SK-N-SH (cell line): ENCODE data around the gene CASZ1. TPM values are rescaled to one million over a fixed set of nuclear protein-coding genes. Genes with fewer than 3 reads are reported as not detected.

Experiments
- CTCF ChIA-PET: fragments of 300-600, 350-600 bp; formaldehyde crosslinking; extraction: SDS; loops from one replicate; lab custom pipeline; 2021; lab: Yijun Ruan, JAX
- POLR2A ChIA-PET: fragments of 350-600 bp; sonication (Branson Sonifier 250); formaldehyde crosslinking; extraction: SDS; loops from one replicate; lab custom pipeline; 2020; ENCODE audit warnings: antibody characterized with exemption, inconsistent platforms; lab: Yijun Ruan, JAX
- DNase-seq: peaks from one replicate; pipeline ENCODE4 v3.0.0; 2012
- H2AFZ ChIP-seq: fragments of 200-600 bp; sonication (generic); 2 replicates; pipeline ENCODE4 v1.8.1; 2016; ENCODE audit warnings: antibody characterized with exemption, mild to moderate bottlenecking, low read depth
- H3F3A ChIP-seq: fragments of 200-600 bp; sonication (generic); replicated peaks from 2 replicates; pipeline ENCODE3; 2016; ENCODE audit warnings: antibody characterized with exemption, mild to moderate bottlenecking; ENCODE audit not compliant: insufficient read depth
- H3K27ac ChIP-seq, 2 experiments: fragments of 200-500 bp in 1 of 2; fragments of 200-600 bp in 1 of 2; sonication (Bioruptor generic) in 1 of 2; sonication (generic), shearing (Covaris generic) in 1 of 2; 2 replicates each; pipeline versions ENCODE4 v1.5.1 to v1.6.1; 2014 to 2016; ENCODE audit warnings: low read depth in 2 of 2, inconsistent platforms in 1 of 2, low read length in 1 of 2, mild to moderate bottlenecking in 1 of 2, mixed read lengths in 1 of 2
- H3K27me3 ChIP-seq: fragments of 200-600 bp; sonication (generic), shearing (Covaris generic); 2 replicates; pipeline ENCODE4 v1.6.1; 2016; ENCODE audit warnings: mixed run types; ENCODE audit not compliant: insufficient read depth
- H3K36me3 ChIP-seq, 2 experiments: fragments of 200-500 bp in 1 of 2; fragments of 200-600 bp in 1 of 2; sonication (Bioruptor generic) in 1 of 2; sonication (generic) in 1 of 2; replicated peaks in 1 of 2; 2 replicates each; pipeline versions ENCODE3 to v1.5.1; 2014 to 2016; ENCODE audit warnings: low read length in 1 of 2, mild to moderate bottlenecking in 1 of 2; ENCODE audit not compliant: insufficient read depth in 2 of 2, control insufficient read depth in 1 of 2
- H3K4me1 ChIP-seq, 2 experiments: fragments of 200-500 bp in 1 of 2; fragments of 200-600 bp in 1 of 2; sonication (Bioruptor generic) in 1 of 2; sonication (generic), shearing (Covaris generic) in 1 of 2; 2 replicates each; pipeline versions ENCODE4 v1.5.1 to v1.6.1; 2014 to 2016; ENCODE audit warnings: low read depth in 1 of 2, low read length in 1 of 2, mixed run types in 1 of 2; ENCODE audit not compliant: insufficient read depth in 2 of 2, control insufficient read depth in 1 of 2
- H3K4me2 ChIP-seq: fragments of 200-600 bp; sonication (generic), shearing (Covaris generic); 2 replicates; pipeline ENCODE4 v1.6.1; 2017; ENCODE audit warnings: mixed run types
- H3K4me3 ChIP-seq, 2 experiments: fragments of 200-500 bp in 1 of 2; fragments of 200-600 bp in 1 of 2; sonication (Bioruptor generic) in 1 of 2; sonication (generic), shearing (Covaris generic) in 1 of 2; 2 replicates each; pipeline versions ENCODE4 v1.5.1 to v1.8.1; 2014 to 2016; ENCODE audit warnings: low read depth in 2 of 2, inconsistent platforms in 1 of 2, low read length in 1 of 2, mild to moderate bottlenecking in 1 of 2, mixed read lengths in 1 of 2, moderate library complexity in 1 of 2
- H3K79me2 ChIP-seq: fragments of 200-600 bp; sonication (generic); 2 replicates; pipeline ENCODE4 v1.8.1; 2017; ENCODE audit warnings: mild to moderate bottlenecking; ENCODE audit not compliant: insufficient read depth
- H3K9ac ChIP-seq: fragments of 200-600 bp; sonication (generic); 2 replicates; pipeline ENCODE4 v1.6.1; 2017; ENCODE audit warnings: mixed run types
- H3K9me2 ChIP-seq: fragments of 200-600 bp; sonication (generic); 2 replicates; pipeline ENCODE4 v1.6.1; 2017; ENCODE audit warnings: mixed run types
- H3K9me3 ChIP-seq: fragments of 200-600 bp; sonication (generic); 2 replicates; pipeline ENCODE4 v1.6.1; 2017; ENCODE audit warnings: mixed run types, mild to moderate bottlenecking, moderate library complexity
- H4K20me1 ChIP-seq: fragments of 200-600 bp; sonication (generic); 2 replicates; pipeline ENCODE4 v1.6.1; 2017; ENCODE audit warnings: mild to moderate bottlenecking, mixed run types; ENCODE audit not compliant: insufficient read depth
- CHD2 ChIP-seq: fragments of 150-350 bp; IDR thresholded peaks from 2 replicates; pipeline ENCODE4 v1.6.1; 2018; ENCODE audit warnings: low read length; ENCODE audit not compliant: partially characterized antibody
- EP300 ChIP-seq, 2 experiments: IDR thresholded peaks; 2 replicates each; pipeline versions ENCODE4 v1.4.0 to v1.6.1; 2012; ENCODE audit warnings: borderline replicate concordance in 1 of 2, low read depth in 1 of 2, low read length in 1 of 2
- EZH2phosphoT487 ChIP-seq: fragments of 200-600 bp; sonication (generic); IDR thresholded peaks from 2 replicates; pipeline ENCODE4 v1.6.1; 2017; ENCODE audit warnings: low read depth, mixed run types, mild to moderate bottlenecking, antibody characterized with exemption, moderate library complexity, borderline replicate concordance
- JUND ChIP-seq: IDR thresholded peaks from 2 replicates; pipeline ENCODE4 v1.4.0; 2012
- MXI1 ChIP-seq: IDR thresholded peaks from 2 replicates; pipeline ENCODE4 v1.6.1; 2012; ENCODE audit warnings: mild to moderate bottlenecking, low read depth, low read length, improper control_type of control experiment
- POLR2AphosphoS5 ChIP-seq: IDR thresholded peaks from 2 replicates; pipeline ENCODE4 v1.6.1; 2012; ENCODE audit warnings: low read depth, low read length
- RAD21 ChIP-seq: IDR thresholded peaks from 2 replicates; pipeline ENCODE4 v1.6.1; 2012; ENCODE audit warnings: mild to moderate bottlenecking, low read length
- RXRA ChIP-seq: IDR thresholded peaks from 2 replicates; pipeline ENCODE4 v1.4.0; 2012; ENCODE audit warnings: low read depth, mild to moderate bottlenecking, borderline replicate concordance
- USF2 ChIP-seq: fragments of 150-350 bp; IDR thresholded peaks from 2 replicates; pipeline ENCODE4 v1.6.1; 2017; ENCODE audit warnings: antibody characterized with exemption, low read length, low read depth, borderline replicate concordance
- YY1 ChIP-seq: IDR thresholded peaks from 2 replicates; pipeline ENCODE4 v1.4.0; 2012; ENCODE audit warnings: low read depth, mild to moderate bottlenecking
- WGBS: methylation state at CpG from one replicate; pipeline ENCODE4 v1.1.6; 2017; ENCODE audit warnings: low lambda C conversion rate; 5-methylcytosine and 5-hydroxymethylcytosine counted together
- polyA plus RNA-seq, 3 experiments: library from polyadenylated mRNA; depleted of rRNA; stranded (reverse); fragments of >200 nt; gene quantifications; 2 replicates each; pipeline ENCODE4 v1.2.3, GENCODE V29; 2012
- TF ChIP-seq, protein P1 (sequence below): IDR thresholded peaks from 2 replicates; pipeline ENCODE4; 2012
- TF ChIP-seq, protein P2 (sequence below): IDR thresholded peaks from 2 replicates; pipeline ENCODE4 v1.4.0; 2012; ENCODE audit warnings: low read depth

Gene CASZ1
- polyA plus RNA-seq, 1 of the 3 experiments (the other 2 are of a cell fraction), result 0.51 TPM

GRCh38 chr1:10674222-10674621, 122.2 kb downstream of the CASZ1 start:
- H3F3A ChIP-seq, result no peaks in the 10 kb centered on the region
- H3K4me1 ChIP-seq, result peaks cover 0 to 53% of the 10 kb centered on the region in 2 experiments; a peak in 1 of 4 replicates
- H2AFZ ChIP-seq, result no peak overlapping the region
- no peak overlapping the region for H3K4me2 ChIP-seq
- H3K9me3 ChIP-seq, result no peaks in the 10 kb centered on the region
- H3K27me3 ChIP-seq, result no peaks in the 10 kb centered on the region
- TF ChIP-seq CHD2 (no peak), RAD21 (no peak)
- TF ChIP-seq, all 33 proteins: peak for 0
- no peaks in the 10 kb centered on the region for H3K79me2 ChIP-seq
- POLR2A ChIA-PET, result interaction anchor here (0.6 kb wide), 1 partner anchor 11 kb away, joined by 3 read pairs; no protein-coding TSS in a partner anchor
- H3K36me3 ChIP-seq, result no peaks in the 10 kb centered on the region
- no peaks in the 10 kb centered on the region for H3K9me2 ChIP-seq
- no CpG with 5 or more reads among the region's 16 CpGs for WGBS
- H3K4me3 ChIP-seq, result no peak overlapping the region
- CTCF ChIA-PET, result interaction anchor here (1.1 kb wide), 1 partner anchor 37 kb away, joined by 3 read pairs; no protein-coding TSS in a partner anchor
- DNase-seq, result no peak
- H4K20me1 ChIP-seq, result no peaks in the 10 kb centered on the region
- no peak overlapping the region for H3K27ac ChIP-seq
- H3K9ac ChIP-seq, result no peak overlapping the region

DNA sequence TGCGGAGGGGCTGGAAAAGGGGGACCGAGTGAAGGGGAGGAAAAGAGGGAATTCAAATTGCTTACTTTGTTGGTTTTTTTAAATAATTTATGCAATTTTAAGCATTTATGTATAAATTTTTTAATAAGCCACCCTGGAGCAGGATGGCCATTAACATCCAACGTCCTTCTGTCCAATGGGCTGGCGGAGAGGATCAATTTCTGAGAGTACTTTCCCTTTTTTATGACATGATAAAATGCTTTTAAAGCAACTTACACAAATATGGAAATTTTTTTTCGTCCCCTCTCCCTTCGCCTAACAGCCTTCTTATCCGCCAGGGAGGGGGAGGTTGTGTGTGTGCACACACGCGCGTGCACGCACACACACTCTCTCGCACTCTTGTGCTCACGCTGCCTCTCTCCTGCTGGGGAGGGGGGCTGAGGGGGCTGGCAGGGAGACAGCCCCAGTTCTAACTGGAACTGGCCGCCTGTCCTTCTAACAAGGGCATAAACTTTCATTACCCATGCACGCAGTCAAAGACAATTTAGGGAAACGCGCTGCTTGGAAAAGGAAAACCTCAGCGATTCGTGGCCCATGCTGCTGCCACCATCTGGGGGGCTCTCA, 123.2 kb downstream of the CASZ1 start:
- Histone ChIP-seq H3K9ac (no peak overlapping the region), H3K4me2 (no peak overlapping the region), H3K9me2 (no peaks in the 10 kb centered on the region), H3K79me2 (no peaks in the 10 kb centered on the region), H2AFZ (no peak overlapping the region)
- DNase-seq, result no peak
- POLR2A ChIA-PET, result no interaction called here
- TF ChIP-seq USF2, result no peak
- no peak for TF ChIP-seq RXRA
- TF ChIP-seq MXI1, result no peak
- TF ChIP-seq YY1, result no peak
- TF ChIP-seq, protein P1, sequence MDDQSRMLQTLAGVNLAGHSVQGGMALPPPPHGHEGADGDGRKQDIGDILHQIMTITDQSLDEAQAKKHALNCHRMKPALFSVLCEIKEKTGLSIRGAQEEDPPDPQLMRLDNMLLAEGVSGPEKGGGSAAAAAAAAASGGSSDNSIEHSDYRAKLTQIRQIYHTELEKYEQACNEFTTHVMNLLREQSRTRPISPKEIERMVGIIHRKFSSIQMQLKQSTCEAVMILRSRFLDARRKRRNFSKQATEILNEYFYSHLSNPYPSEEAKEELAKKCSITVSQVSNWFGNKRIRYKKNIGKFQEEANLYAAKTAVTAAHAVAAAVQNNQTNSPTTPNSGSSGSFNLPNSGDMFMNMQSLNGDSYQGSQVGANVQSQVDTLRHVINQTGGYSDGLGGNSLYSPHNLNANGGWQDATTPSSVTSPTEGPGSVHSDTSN, result no peak
- no peak for TF ChIP-seq EP300 (IDR thresholded peaks at IDR 0.05; ENCODE audit: borderline replicate concordance in 1 of 2, low read depth in 1 of 2, low read length in 1 of 2)
- TF ChIP-seq EZH2phosphoT487, result no peak
- TF ChIP-seq CHD2, result no peak
- TF ChIP-seq JUND, result no peak
- TF ChIP-seq, protein P2, sequence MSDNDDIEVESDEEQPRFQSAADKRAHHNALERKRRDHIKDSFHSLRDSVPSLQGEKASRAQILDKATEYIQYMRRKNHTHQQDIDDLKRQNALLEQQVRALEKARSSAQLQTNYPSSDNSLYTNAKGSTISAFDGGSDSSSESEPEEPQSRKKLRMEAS, result no peak
- no peak for TF ChIP-seq POLR2AphosphoS5
- TF ChIP-seq, all 33 proteins: peak for 0
- CTCF ChIA-PET, result interaction anchor here (1.2 kb wide), 1 partner anchor 242 kb away, joined by 4 read pairs; no protein-coding TSS in a partner anchor
- H3K27me3 ChIP-seq, result no peaks in the 10 kb centered on the region
- no peak overlapping the region for H3K27ac ChIP-seq
- H3K36me3 ChIP-seq, result no peaks in the 10 kb centered on the region
- H3K4me3 ChIP-seq, result no peak overlapping the region
- 90% methylated on average over 19 of the region's 19 CpGs for WGBS
- no peaks in the 10 kb centered on the region for H4K20me1 ChIP-seq
- peaks cover 0 to 50% of the 10 kb centered on the region in 2 experiments; a peak in 1 of 4 replicates for H3K4me1 ChIP-seq
- H3F3A ChIP-seq, result no peaks in the 10 kb centered on the region
- H3K9me3 ChIP-seq, result no peaks in the 10 kb centered on the region
